Loucy (cell line): ENCODE data around the gene ARG2.

Experiments used
- EZH2phosphoT487 ChIP-seq: fragments of 200-600 bp; IDR thresholded peaks from 2 replicates; pipeline ENCODE4 v1.6.1; 2018; ENCODE audit warnings: antibody characterized with exemption, mild to moderate bottlenecking, moderate library complexity, borderline replicate concordance
- TF ChIP-seq, protein P1 (sequence below): fragments of 200-600 bp; sonication (generic); conservative IDR thresholded peaks from 2 replicates; pipeline ENCODE4 v1.5.1; 2014; ENCODE audit warnings: mild to moderate bottlenecking, antibody characterized with exemption, low read length

DNA sequence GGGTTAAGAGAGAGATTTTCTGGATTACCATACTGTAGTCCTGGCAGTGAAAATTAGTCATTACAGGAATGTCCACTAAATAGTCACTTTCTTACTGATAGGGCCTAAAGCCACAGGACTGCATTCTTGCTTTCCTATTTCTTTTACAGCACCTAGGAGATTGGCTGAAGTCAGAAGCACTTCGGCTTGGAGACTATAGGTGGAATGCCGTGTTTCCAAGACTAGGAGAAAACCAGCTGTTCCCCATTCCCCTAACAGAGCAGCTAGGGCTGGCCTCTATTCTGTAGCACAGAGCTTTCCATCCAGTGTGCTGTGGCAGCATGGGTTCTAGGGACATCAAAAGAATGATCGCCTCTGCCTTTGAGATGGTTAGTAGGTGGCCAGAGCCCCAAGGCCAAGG lies 34.7 kb upstream of the ARG2 start:
- TF ChIP-seq, protein P1, sequence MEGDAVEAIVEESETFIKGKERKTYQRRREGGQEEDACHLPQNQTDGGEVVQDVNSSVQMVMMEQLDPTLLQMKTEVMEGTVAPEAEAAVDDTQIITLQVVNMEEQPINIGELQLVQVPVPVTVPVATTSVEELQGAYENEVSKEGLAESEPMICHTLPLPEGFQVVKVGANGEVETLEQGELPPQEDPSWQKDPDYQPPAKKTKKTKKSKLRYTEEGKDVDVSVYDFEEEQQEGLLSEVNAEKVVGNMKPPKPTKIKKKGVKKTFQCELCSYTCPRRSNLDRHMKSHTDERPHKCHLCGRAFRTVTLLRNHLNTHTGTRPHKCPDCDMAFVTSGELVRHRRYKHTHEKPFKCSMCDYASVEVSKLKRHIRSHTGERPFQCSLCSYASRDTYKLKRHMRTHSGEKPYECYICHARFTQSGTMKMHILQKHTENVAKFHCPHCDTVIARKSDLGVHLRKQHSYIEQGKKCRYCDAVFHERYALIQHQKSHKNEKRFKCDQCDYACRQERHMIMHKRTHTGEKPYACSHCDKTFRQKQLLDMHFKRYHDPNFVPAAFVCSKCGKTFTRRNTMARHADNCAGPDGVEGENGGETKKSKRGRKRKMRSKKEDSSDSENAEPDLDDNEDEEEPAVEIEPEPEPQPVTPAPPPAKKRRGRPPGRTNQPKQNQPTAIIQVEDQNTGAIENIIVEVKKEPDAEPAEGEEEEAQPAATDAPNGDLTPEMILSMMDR = no peak
- TF ChIP-seq EZH2phosphoT487 = no peak
